ENCODE data around the gene TCP11L2.

DNA sequence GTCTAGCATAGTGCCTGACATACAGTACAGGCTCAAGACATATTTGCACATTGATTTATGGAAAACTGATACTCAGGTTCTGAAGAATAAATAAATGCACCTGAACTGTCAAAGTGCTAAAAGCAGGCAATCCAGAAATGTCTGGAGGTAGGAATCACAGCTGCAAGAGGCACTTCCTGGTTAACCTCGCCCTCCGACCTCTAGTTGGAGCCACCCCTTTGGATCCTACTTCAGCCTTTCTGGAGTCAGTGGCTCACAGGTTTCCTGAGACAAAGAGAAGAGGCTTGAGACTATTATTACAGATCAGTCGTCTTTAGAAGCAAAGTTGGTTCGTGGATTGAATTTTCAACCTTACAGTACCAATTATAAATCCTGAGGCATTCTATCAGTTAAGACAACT lies 13.0 kb downstream of the TCP11L2 start:
- TF ChIP-seq ZNF274 (IDR thresholded peaks at IDR 0.05; ENCODE audit: borderline replicate concordance, low read depth, low read length) (no peak), MTA2 (IDR thresholded peaks at IDR 0.05; ENCODE audit: low read depth) (no peak), ZBTB33 (CRISPR knock-in tag; IDR thresholded peaks at IDR 0.05) (no peak), NR2F6 (CRISPR knock-in tag; IDR thresholded peaks at IDR 0.05) (no peak)
- TF ChIP-seq, protein P1, sequence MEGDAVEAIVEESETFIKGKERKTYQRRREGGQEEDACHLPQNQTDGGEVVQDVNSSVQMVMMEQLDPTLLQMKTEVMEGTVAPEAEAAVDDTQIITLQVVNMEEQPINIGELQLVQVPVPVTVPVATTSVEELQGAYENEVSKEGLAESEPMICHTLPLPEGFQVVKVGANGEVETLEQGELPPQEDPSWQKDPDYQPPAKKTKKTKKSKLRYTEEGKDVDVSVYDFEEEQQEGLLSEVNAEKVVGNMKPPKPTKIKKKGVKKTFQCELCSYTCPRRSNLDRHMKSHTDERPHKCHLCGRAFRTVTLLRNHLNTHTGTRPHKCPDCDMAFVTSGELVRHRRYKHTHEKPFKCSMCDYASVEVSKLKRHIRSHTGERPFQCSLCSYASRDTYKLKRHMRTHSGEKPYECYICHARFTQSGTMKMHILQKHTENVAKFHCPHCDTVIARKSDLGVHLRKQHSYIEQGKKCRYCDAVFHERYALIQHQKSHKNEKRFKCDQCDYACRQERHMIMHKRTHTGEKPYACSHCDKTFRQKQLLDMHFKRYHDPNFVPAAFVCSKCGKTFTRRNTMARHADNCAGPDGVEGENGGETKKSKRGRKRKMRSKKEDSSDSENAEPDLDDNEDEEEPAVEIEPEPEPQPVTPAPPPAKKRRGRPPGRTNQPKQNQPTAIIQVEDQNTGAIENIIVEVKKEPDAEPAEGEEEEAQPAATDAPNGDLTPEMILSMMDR (IDR thresholded peaks at IDR 0.05 in 2 of 3, conservative IDR thresholded peaks at IDR 0.05 in 1 of 3; ENCODE audit: insufficient read depth in 2 of 3, low read depth in 1 of 3, low read length in 3 of 3) = no peak
